Natural killer cell (primary cell): ENCODE measurements around the gene HS6ST3. TPM values are rescaled to one million over a fixed set of nuclear protein-coding genes. Genes with fewer than 3 reads are reported as not detected.

Experiments
- ATAC-seq, 3 donors: fragments of 150-1000 bp in 2 of 3; fragments of 200-7000 bp in 1 of 3; cut with Tn5 transposase; 1 replicate in 1 of 3; 2 replicates in 2 of 3; pipeline ENCODE4 v1.10.0; 2021; ENCODE audit warnings: mild to moderate bottlenecking in 2 of 3, moderate library complexity in 2 of 3
- DNase-seq, 2 donors: peaks; one replicate each; pipeline versions ENCODE4 v3.0.0 to v3.0.0-alpha.2; 2013 to 2021; ENCODE audit warnings: mixed read lengths in 1 of 2
- H3K27ac ChIP-seq: one replicate; pipeline ENCODE4 v1.5.1; 2013; ENCODE audit warnings: mild to moderate bottlenecking, low read length
- H3K27me3 ChIP-seq: one replicate; pipeline ENCODE4 v1.6.1; 2013; ENCODE audit warnings: low read length; ENCODE audit not compliant: control insufficient read depth, insufficient read depth
- H3K36me3 ChIP-seq: one replicate; pipeline ENCODE4 v1.6.1; 2013; ENCODE audit warnings: low read length; ENCODE audit not compliant: control insufficient read depth, insufficient read depth
- H3K4me1 ChIP-seq: one replicate; pipeline ENCODE4 v1.6.1; 2013; ENCODE audit warnings: low read length; ENCODE audit not compliant: control insufficient read depth, insufficient read depth
- H3K4me3 ChIP-seq: one replicate; pipeline ENCODE4 v1.5.1; 2013; ENCODE audit warnings: low read length
- H3K9me3 ChIP-seq: one replicate; pipeline ENCODE4 v1.6.1; 2013; ENCODE audit warnings: low read length; ENCODE audit not compliant: control insufficient read depth, insufficient read depth
- H3K27ac Mint-ChIP-seq, 2 donors: one replicate each; pipeline ENCODE4 v1.8.0; 2022; ENCODE audit warnings: mild to moderate bottlenecking in 2 of 2, mixed read lengths in 2 of 2, moderate library complexity in 1 of 2
- H3K27me3 Mint-ChIP-seq, 2 donors: one replicate each; pipeline ENCODE4 v1.8.0; 2022; ENCODE audit warnings: low read depth in 2 of 2, mixed read lengths in 2 of 2
- H3K36me3 Mint-ChIP-seq: one replicate; pipeline ENCODE4 v1.8.0; 2022; ENCODE audit warnings: mixed read lengths
- H3K4me1 Mint-ChIP-seq, 2 donors: one replicate each; pipeline ENCODE4 v1.8.0; 2022; ENCODE audit warnings: mixed read lengths in 2 of 2
- H3K4me3 Mint-ChIP-seq: one replicate; pipeline ENCODE4 v1.8.0; 2022; ENCODE audit warnings: mild to moderate bottlenecking, moderate library complexity, mixed read lengths
- H3K9me3 Mint-ChIP-seq, 2 donors: one replicate each; pipeline ENCODE4 v1.8.0; 2022; ENCODE audit warnings: mixed read lengths in 2 of 2
- WGBS: methylation state at CpG from one replicate; pipeline ENCODE4 v1.1.7; 2013; ENCODE audit warnings: missing lambda C conversion rate; ENCODE audit not compliant: insufficient coverage; 5-methylcytosine and 5-hydroxymethylcytosine counted together
- intact Hi-C: fragments of 100-400 bp; cut with micrococcal nuclease; formaldehyde crosslinking; loops from one replicate; pipeline ENCODE4 v1.14.2; 2022
- total RNA-seq, 4 donors: library from RNA; stranded (reverse); fragments of 120-200 nt in 1 of 4; gene quantifications; one replicate each; pipeline versions ENCODE4 v1.2.3 to v1.2.4, GENCODE V29; 2013 to 2022
- TF ChIP-seq, protein P1 (sequence below): fragments of 200-600 bp; IDR thresholded peaks from one replicate; pipeline ENCODE4 v1.8.0; 2022; ENCODE audit warnings: antibody characterized with exemption

HS6ST3 gene
- total RNA-seq, 3 donors from 2014 or later (not counting 1 experiment from before 2014, with no cell fraction given): not detected

DNA sequence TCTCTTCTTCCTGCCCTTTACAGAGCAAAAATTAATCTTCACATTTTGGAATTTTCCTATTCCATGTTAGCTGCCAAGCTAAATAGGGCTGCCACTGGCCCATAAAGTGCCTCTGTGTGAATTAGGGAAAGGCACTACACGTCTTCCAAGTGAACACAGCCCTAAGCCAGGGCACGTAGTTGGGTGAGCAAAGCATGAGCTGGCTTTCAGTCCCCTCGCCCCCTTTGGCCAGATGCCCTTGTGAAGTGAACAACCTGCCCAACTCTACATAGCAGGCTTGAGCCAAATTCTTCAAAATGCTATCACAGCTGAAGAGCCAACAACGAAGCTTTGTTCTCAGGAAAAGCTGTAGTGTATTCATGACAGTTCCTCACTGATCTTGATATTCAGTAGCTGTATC lies 691.2 kb downstream of the HS6ST3 start:
- Mint-ChIP-seq H3K27me3 (no peaks in the 10 kb centered on the region), H3K36me3 (no peaks in the 10 kb centered on the region), H3K4me1 (no peaks in the 10 kb centered on the region), H3K9me3 (peaks cover 21% of the 10 kb centered on the region in 2 donors), H3K4me3 (no peak overlapping the region), H3K27ac (no peak overlapping the region)
- intact Hi-C loops: no loop called here
- no peak for ATAC-seq
- H3K4me3 ChIP-seq: no peak overlapping the region
- H3K27ac ChIP-seq: no peak overlapping the region
- no peaks in the 10 kb centered on the region for H3K4me1 ChIP-seq
- no peak for DNase-seq
- no peaks in the 10 kb centered on the region for H3K36me3 ChIP-seq
- no peaks in the 10 kb centered on the region for H3K27me3 ChIP-seq
- 82% methylated on average over 4 of the region's 4 CpGs for WGBS
- TF ChIP-seq, protein P1, sequence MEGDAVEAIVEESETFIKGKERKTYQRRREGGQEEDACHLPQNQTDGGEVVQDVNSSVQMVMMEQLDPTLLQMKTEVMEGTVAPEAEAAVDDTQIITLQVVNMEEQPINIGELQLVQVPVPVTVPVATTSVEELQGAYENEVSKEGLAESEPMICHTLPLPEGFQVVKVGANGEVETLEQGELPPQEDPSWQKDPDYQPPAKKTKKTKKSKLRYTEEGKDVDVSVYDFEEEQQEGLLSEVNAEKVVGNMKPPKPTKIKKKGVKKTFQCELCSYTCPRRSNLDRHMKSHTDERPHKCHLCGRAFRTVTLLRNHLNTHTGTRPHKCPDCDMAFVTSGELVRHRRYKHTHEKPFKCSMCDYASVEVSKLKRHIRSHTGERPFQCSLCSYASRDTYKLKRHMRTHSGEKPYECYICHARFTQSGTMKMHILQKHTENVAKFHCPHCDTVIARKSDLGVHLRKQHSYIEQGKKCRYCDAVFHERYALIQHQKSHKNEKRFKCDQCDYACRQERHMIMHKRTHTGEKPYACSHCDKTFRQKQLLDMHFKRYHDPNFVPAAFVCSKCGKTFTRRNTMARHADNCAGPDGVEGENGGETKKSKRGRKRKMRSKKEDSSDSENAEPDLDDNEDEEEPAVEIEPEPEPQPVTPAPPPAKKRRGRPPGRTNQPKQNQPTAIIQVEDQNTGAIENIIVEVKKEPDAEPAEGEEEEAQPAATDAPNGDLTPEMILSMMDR: no peak
- H3K9me3 ChIP-seq: no peaks in the 10 kb centered on the region

DNA sequence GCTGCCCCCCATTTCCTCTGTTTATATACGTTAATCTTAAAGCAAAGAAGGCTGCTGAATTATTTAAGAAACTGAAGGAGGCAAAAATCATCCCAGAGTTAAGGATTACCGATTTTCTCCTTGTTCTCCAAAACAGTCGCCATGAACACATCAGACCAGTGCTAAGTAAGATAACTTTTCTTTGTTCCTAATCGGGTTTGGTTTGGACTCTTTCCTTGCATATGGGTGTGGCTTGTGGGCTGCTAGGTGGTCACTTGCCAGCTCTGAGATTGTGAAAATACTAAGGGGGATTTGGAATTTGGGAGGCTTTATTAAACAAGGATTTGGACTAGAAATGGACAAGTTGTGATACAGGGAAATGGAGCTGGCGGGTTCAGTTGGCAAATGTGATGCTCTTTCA lies 692.3 kb downstream of the HS6ST3 start:
- TF ChIP-seq, protein P1: no peak
- Histone ChIP-seq H3K36me3 (no peaks in the 10 kb centered on the region), H3K27me3 (no peaks in the 10 kb centered on the region), H3K27ac (no peak overlapping the region), H3K9me3 (no peaks in the 10 kb centered on the region), H3K4me1 (no peaks in the 10 kb centered on the region), H3K4me3 (no peak overlapping the region)
- Mint-ChIP-seq H3K4me3 (no peak overlapping the region), H3K27ac (no peak overlapping the region), H3K9me3 (peaks cover 19 to 21% of the 10 kb centered on the region in 2 donors), H3K27me3 (no peaks in the 10 kb centered on the region), H3K4me1 (no peaks in the 10 kb centered on the region), H3K36me3 (no peaks in the 10 kb centered on the region)
- WGBS: 86% methylated on average over 5 of the region's 5 CpGs
- DNase-seq (no peak), ATAC-seq (no peak)
- intact Hi-C loops: no loop called here

DNA sequence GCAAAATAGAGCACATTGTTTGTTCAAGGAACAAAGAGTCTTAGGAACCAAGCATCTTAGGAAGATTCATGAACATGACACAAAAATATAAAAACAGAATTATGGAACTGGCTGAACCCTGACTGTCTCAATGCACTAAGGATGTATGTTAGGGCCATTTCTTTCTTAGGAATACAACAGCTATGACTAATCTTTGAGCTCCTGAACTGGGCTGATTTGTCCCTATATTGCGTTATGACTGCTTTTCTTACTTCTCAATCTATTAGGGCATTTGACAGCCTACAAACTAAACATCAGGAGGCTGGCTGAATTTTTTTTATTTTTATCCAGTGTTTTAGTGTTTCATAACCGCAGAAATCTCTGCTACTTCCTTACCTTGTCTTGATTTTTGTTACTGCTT lies 693.1 kb downstream of the HS6ST3 start:
- Mint-ChIP-seq H3K27ac (no peak overlapping the region), H3K36me3 (no peaks in the 10 kb centered on the region), H3K9me3 (peaks cover 19% of the 10 kb centered on the region in 2 donors), H3K4me1 (no peaks in the 10 kb centered on the region), H3K27me3 (no peaks in the 10 kb centered on the region), H3K4me3 (no peak overlapping the region)
- DNase-seq (no peak), ATAC-seq (no peak)
- no peaks in the 10 kb centered on the region for H3K36me3 ChIP-seq
- no peaks in the 10 kb centered on the region for H3K4me1 ChIP-seq
- intact Hi-C loops: no loop called here
- no peaks in the 10 kb centered on the region for H3K9me3 ChIP-seq
- no peaks in the 10 kb centered on the region for H3K27me3 ChIP-seq
- 93% methylated on average over 2 of the region's 2 CpGs for WGBS
- no peak overlapping the region for H3K4me3 ChIP-seq
- TF ChIP-seq, protein P1: no peak
- no peak overlapping the region for H3K27ac ChIP-seq

DNA sequence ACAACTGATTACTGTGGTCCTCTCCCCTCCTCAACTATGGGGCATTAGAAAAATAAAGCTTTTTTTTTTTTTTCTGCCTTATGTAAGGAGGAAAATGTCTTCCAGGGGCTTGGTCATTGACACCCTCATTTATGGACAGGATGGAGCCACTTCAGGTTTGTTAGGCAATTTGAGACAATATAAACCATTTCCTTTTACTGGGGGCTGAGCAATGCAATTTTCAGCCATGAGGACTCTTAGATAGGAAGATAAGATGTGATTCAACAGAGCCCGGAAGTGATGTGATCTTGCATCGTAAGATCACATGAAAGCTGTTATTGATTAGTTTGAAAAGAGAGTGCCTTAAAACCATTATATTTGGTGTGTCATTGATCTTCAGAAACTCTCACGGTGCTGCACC lies 693.6 kb downstream of the HS6ST3 start:
- intact Hi-C loops: no loop called here
- Histone ChIP-seq H3K4me1 (no peaks in the 10 kb centered on the region), H3K27ac (no peak overlapping the region), H3K4me3 (no peak overlapping the region), H3K36me3 (no peaks in the 10 kb centered on the region), H3K27me3 (no peaks in the 10 kb centered on the region), H3K9me3 (no peaks in the 10 kb centered on the region)
- Mint-ChIP-seq H3K4me3 (no peak overlapping the region), H3K27me3 (no peaks in the 10 kb centered on the region), H3K27ac (no peak overlapping the region), H3K9me3 (peaks cover 17% of the 10 kb centered on the region in 2 donors), H3K36me3 (no peaks in the 10 kb centered on the region), H3K4me1 (no peaks in the 10 kb centered on the region)
- TF ChIP-seq, protein P1: no peak
- 67% methylated on average over 1 of the region's 3 CpGs for WGBS
- ATAC-seq: no peak
- DNase-seq: no peak
